Measurements from ENCODE around the gene ZNF516. TPM values are rescaled to one million over a fixed set of nuclear protein-coding genes. Genes with fewer than 3 reads are reported as not detected.

The ZNF516 gene
- total RNA-seq, 4 donors from 2014 or later: 34.4 to 57.3 (median 39.5) TPM

DNA sequence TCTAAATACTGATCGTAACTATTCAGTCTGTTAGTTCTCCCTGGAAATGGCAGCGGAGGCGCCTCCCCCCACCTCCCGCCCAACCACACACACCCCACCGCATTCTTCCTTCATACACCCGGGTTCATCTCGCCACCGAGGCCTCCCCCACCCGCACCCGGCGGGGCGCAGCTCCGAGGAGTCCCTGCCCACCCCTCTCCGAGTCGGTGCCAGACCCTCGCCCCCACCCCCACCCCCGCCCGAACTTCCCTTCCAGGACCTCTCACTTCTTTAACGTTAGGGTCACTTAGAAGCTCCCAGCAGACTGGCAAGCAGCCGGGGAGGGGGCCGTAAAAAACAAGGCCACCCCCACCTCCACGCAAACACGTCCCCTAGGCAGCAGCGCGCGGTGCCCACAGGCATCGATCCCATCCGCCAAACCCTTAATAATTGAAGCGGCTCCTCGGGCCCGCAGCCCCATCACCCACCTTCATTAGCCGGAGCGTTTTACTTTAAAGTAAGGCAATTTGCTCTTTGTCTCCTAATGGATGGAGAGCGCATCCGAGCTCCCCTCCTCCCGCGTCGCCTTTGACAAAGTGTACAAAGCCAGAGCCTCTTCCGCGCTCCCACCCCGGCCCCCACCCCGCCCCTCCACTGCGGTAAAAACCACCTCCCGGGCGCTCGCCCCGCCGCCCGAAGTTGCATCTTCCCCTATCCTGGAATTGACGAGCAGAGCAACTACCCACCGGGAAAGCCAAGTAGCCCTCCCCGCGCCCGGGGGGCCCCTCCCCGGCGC, 624 bp downstream of the ZNF516 start:
- intact Hi-C loops (cut with DNase I; ENCODE audit: low total_unique reads): no loop called here
- peak in 1 of 2 donors; percentile 92 for DNase-seq (ENCODE audit: low spot score in 2 of 2)
- TF ChIP-seq, protein P1, sequence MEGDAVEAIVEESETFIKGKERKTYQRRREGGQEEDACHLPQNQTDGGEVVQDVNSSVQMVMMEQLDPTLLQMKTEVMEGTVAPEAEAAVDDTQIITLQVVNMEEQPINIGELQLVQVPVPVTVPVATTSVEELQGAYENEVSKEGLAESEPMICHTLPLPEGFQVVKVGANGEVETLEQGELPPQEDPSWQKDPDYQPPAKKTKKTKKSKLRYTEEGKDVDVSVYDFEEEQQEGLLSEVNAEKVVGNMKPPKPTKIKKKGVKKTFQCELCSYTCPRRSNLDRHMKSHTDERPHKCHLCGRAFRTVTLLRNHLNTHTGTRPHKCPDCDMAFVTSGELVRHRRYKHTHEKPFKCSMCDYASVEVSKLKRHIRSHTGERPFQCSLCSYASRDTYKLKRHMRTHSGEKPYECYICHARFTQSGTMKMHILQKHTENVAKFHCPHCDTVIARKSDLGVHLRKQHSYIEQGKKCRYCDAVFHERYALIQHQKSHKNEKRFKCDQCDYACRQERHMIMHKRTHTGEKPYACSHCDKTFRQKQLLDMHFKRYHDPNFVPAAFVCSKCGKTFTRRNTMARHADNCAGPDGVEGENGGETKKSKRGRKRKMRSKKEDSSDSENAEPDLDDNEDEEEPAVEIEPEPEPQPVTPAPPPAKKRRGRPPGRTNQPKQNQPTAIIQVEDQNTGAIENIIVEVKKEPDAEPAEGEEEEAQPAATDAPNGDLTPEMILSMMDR (IDR thresholded peaks at IDR 0.05): no peak
- no peak for TF ChIP-seq POLR2A (IDR thresholded peaks at IDR 0.05)
- 1 to 2% methylated on average over 41 to 51 of the region's 56 CpGs for WGBS, 2 donors
- peak overlapping the region; percentile 23 for H3K4me3 ChIP-seq (ENCODE audit: low read depth, poor library complexity, severe bottlenecking)

DNA sequence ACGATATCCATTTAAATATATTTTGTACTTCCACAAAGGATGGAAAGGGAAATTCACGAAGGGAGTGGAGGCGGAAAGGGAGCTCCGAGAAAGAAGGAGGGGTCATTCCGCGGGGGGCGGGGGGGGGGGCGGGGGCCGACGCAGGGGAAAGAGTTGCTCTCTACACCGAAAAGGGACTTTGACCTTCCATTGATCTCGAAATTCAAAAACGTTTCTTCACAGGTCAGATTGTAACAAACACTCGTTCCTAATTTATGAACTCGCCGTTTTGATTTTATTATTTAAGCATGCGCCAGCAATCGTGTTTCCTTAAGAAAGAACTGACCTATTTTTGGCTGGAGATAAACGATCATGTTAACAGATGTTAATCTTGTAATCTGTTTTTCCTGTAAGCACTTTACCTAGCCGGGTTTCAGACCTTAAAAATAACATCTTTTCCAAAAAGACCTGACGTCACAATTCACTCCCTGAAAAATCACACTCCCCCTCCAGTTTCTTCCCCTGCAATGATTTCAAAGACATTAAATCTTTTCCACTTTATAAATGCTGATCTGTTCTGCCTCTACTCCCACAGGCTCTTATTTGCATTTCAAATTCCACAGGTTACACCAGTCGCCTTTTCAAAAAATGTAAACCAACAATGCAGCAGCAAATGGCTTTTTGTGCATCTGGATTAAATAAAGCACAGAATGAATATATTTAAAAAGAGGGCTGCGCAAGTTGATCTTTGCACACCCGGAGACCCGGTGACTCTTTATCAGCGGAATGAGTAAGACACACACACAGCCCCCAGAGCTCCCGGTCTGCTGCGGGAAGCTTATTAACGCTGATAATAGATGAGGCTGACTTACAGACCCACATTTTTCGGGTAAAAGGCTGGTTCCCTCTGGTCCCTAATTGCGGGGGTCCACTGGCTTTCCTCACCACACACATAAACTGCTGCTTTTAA, 1.6 kb downstream of the ZNF516 start:
- 1% methylated on average over 31 of the region's 31 CpGs for WGBS, 2 donors
- intact Hi-C loops (cut with DNase I; ENCODE audit: low total_unique reads): no loop called here
- H3K4me3 ChIP-seq (ENCODE audit: low read depth, poor library complexity, severe bottlenecking): peak overlapping the region; percentile 73
- TF ChIP-seq, protein P1 (IDR thresholded peaks at IDR 0.05): no peak
- no peak for TF ChIP-seq POLR2A (IDR thresholded peaks at IDR 0.05)
- no peak for DNase-seq (ENCODE audit: low spot score in 2 of 2)

- WGBS, 2 donors: 0% methylated on average over 31 of the region's 31 CpGs
- intact Hi-C loops (cut with DNase I; ENCODE audit: low total_unique reads): no loop called here
- H3K4me3 ChIP-seq (ENCODE audit: low read depth, poor library complexity, severe bottlenecking): peak overlapping the region; percentile 73
- no peak for TF ChIP-seq POLR2A (IDR thresholded peaks at IDR 0.05)
- TF ChIP-seq, protein P1 (IDR thresholded peaks at IDR 0.05): no peak
- DNase-seq (ENCODE audit: low spot score in 2 of 2): peak; percentile 99 to 100
Observed at GRCh38 chr18:76492669-76493212, 2.3 kb downstream of the ZNF516 start.

DNA sequence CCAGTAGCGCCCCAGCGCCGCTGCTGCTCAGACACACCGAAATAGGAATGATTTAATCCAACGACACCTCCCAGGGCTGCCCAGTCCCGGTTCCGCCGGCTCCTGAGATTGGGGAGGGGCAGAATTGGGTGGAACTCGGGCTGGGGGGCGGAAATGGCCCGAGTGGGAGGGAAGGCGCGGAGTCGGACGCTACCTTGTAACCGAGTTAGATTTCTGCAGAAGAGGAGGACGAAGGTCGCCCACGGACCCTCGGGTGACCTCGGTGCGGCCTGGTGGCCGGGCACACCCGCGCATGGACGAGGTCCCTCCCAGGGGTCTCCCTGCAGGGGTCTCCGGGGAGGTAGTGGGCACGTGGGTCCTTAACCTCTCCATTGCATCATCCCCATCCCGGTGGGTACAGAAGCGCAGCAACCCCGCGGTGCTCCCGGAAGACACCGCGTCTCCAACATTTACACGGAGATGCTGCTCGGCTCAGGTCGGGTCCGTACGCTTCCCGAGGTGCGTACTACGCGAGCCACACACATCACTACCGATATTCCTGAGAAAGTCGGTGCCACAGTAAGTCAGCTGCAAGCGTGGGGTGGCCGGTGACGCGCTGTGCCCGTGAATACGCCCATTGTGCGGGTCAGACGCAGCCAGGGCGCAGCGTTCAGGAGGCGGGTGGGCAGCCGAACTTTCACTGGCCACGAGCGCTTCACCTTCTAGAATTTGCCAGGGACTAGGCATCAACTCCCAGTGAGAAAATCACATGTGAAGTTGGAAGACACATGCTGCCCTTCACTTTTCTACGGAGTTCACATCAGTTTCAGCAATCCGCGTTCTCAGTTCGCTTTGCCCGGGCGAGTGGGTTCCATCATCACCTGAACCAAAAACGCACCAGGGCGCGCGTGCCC, 3.0 kb downstream of the ZNF516 start:
- peak overlapping the region; percentile 73 for H3K4me3 ChIP-seq (ENCODE audit: low read depth, poor library complexity, severe bottlenecking)
- WGBS, 2 donors: 1 to 2% methylated on average over 26 to 70 of the region's 70 CpGs
- intact Hi-C loops (cut with DNase I; ENCODE audit: low total_unique reads): no loop called here
- TF ChIP-seq POLR2A (IDR thresholded peaks at IDR 0.05): no peak
- TF ChIP-seq, protein P1 (IDR thresholded peaks at IDR 0.05): no peak
- DNase-seq (ENCODE audit: low spot score in 2 of 2): peak in 1 of 2 donors; percentile 93

DNA sequence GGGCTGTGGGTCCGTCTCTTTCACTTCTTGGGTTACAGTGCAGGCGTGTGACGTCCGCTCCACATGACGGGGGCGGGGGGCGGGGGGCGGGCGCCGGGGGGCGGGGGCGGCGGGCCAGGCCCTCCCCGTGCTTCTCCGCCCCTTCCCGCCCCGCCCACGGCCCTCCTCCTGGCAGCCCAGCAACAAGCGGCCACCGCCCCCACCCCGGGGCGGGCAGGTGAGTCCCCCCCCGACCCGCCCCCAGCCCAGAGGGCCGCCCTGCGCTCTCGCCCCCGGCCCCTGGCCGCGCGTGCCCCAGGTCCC, 3.6 kb downstream of the ZNF516 start:
- TF ChIP-seq, protein P1 (IDR thresholded peaks at IDR 0.05): no peak
- TF ChIP-seq POLR2A (IDR thresholded peaks at IDR 0.05): no peak
- 0% methylated on average over 8 of the region's 31 CpGs; no CpG with 5 or more reads in 1 of the 2 donors for whole genome bisulfite sequencing, 2 donors
- peak overlapping the region; percentile 73 for H3K4me3 ChIP-seq (ENCODE audit: low read depth, poor library complexity, severe bottlenecking)
- intact Hi-C loops (cut with DNase I; ENCODE audit: low total_unique reads): no loop called here
- peak; percentile 61 to 92 for DNase-seq (ENCODE audit: low spot score in 2 of 2)
